GM23338 (cell line): ENCODE data around the gene FAM120A. TPM values are rescaled to one million over a fixed set of nuclear protein-coding genes. Genes with fewer than 3 reads are reported as not detected.

ENCODE experiments used
- ATAC-seq: fragments of 200-7000 bp; cut with Tn5 transposase; 3 replicates; pipeline ENCODE4 v1.9.1; 2020
- DNase-seq: peaks from one replicate; pipeline ENCODE4 v3.0.0-alpha.2; 2015; ENCODE audit warnings: low spot score
- H2AFZ ChIP-seq: fragments of 200-600 bp; sonication (generic); 2 replicates; pipeline ENCODE4 v1.8.0; 2016; ENCODE audit warnings: antibody characterized with exemption, mild to moderate bottlenecking, moderate library complexity
- H3F3A ChIP-seq: fragments of 200-600 bp; sonication (generic); replicated peaks from 2 replicates; pipeline ENCODE4 v1.8.0; 2017; ENCODE audit warnings: antibody characterized with exemption, mixed run types, low read depth
- H3K27ac ChIP-seq: fragments of 200-600 bp; sonication (generic); 2 replicates; pipeline ENCODE4 v1.6.1; 2016; ENCODE audit warnings: low read depth
- H3K27me3 ChIP-seq: fragments of 200-600 bp; sonication (generic); 2 replicates; pipeline ENCODE4 v1.8.0; 2016; ENCODE audit warnings: mild to moderate bottlenecking, mixed run types, moderate library complexity; ENCODE audit not compliant: insufficient read depth
- H3K36me3 ChIP-seq: fragments of 200-600 bp; sonication (generic); 2 replicates; pipeline ENCODE4 v1.8.0; 2016; ENCODE audit warnings: mild to moderate bottlenecking; ENCODE audit not compliant: insufficient read depth
- H3K4me1 ChIP-seq: fragments of 200-600 bp; sonication (generic); 2 replicates; pipeline ENCODE4 v1.8.0; 2016; ENCODE audit warnings: mild to moderate bottlenecking, moderate library complexity; ENCODE audit not compliant: insufficient read depth
- H3K4me2 ChIP-seq: fragments of 200-600 bp; sonication (generic); 2 replicates; pipeline ENCODE4 v1.7.1; 2017; ENCODE audit warnings: mixed run types
- H3K4me3 ChIP-seq: fragments of 200-600 bp; sonication (generic); 2 replicates; pipeline ENCODE4 v1.6.1; 2016; ENCODE audit warnings: mixed run types
- H3K79me2 ChIP-seq: fragments of 200-600 bp; sonication (generic); replicated peaks from 2 replicates; pipeline ENCODE4 v1.8.0; 2017; ENCODE audit warnings: mild to moderate bottlenecking; ENCODE audit not compliant: insufficient read depth
- H3K9me2 ChIP-seq: fragments of 200-600 bp; sonication (generic); 2 replicates; pipeline ENCODE4 v1.8.0; 2017; ENCODE audit not compliant: insufficient read depth
- H4K20me1 ChIP-seq: fragments of 200-600 bp; sonication (generic); replicated peaks from 2 replicates; pipeline ENCODE4 v1.8.0; 2017; ENCODE audit warnings: mild to moderate bottlenecking; ENCODE audit not compliant: insufficient read depth
- H3K27ac Mint-ChIP-seq: 2 replicates; pipeline ENCODE4 v1.8.0; 2020; ENCODE audit warnings: inconsistent platforms, mild to moderate bottlenecking, moderate library complexity, mixed read lengths
- H3K27me3 Mint-ChIP-seq: 3 replicates; pipeline ENCODE4 v1.8.0; 2022; ENCODE audit warnings: low read depth, mild to moderate bottlenecking, moderate library complexity, mixed read lengths, inconsistent platforms; ENCODE audit not compliant: insufficient read depth, poor library complexity
- H3K36me3 Mint-ChIP-seq: 3 replicates; pipeline ENCODE4 v1.8.0; 2021; ENCODE audit warnings: low read depth, mild to moderate bottlenecking, inconsistent platforms, moderate library complexity, mixed read lengths
- H3K4me1 Mint-ChIP-seq: 3 replicates; pipeline ENCODE4 v1.8.0; 2020; ENCODE audit warnings: mild to moderate bottlenecking, inconsistent platforms, mixed read lengths
- H3K4me3 Mint-ChIP-seq: 3 replicates; pipeline ENCODE4 v1.8.0; 2021; ENCODE audit warnings: moderate library complexity, mild to moderate bottlenecking, inconsistent platforms, mixed read lengths
- H3K9me3 Mint-ChIP-seq: 3 replicates; pipeline ENCODE4 v1.8.0; 2020; ENCODE audit warnings: moderate library complexity, mild to moderate bottlenecking, inconsistent platforms, mixed read lengths
- EZH2 ChIP-seq: fragments of 200-600 bp; sonication (generic); IDR thresholded peaks from one replicate; pipeline ENCODE4 v1.8.0; 2017; ENCODE audit warnings: antibody characterized with exemption, mild to moderate bottlenecking, low read depth; ENCODE audit not compliant: unreplicated experiment
- JUNB ChIP-seq: IDR thresholded peaks from one replicate; pipeline ENCODE4 v1.6.1; 2016; ENCODE audit warnings: antibody characterized with exemption; ENCODE audit not compliant: unreplicated experiment
- NANOG ChIP-seq: IDR thresholded peaks from 2 replicates; pipeline ENCODE4 v1.6.1; 2016; ENCODE audit warnings: antibody characterized with exemption, borderline replicate concordance
- ZNF331 ChIP-seq: fragments of 250-450 bp; sonication (Bioruptor Pico); IDR thresholded peaks from 2 replicates; pipeline ENCODE4 v1.5.0; 2020; ENCODE audit warnings: low read depth, mild to moderate bottlenecking, moderate library complexity
- polyA plus RNA-seq: library from polyadenylated mRNA; unstranded; fragments of >200 nt; fragmentation: Nextera tagmentation; extraction: Ambion mirVana; gene quantifications from 2 replicates; pipeline ENCODE4 v1.2.1, GENCODE V29; 2016
- total RNA-seq: library from RNA; depleted of rRNA; stranded (reverse); fragments of >200 nt; shearing (Covaris generic); gene quantifications from 2 replicates; pipeline ENCODE4 v1.2.3, GENCODE V29; 2014
- TF ChIP-seq, protein P1 (sequence below): IDR thresholded peaks from one replicate; pipeline ENCODE4 v1.6.1; 2018; ENCODE audit warnings: antibody characterized with exemption; ENCODE audit not compliant: unreplicated experiment

The FAM120A gene
- total and polyA plus RNA-seq, 2 experiments from 2014 or later: 28.2 to 52.5 TPM

DNA sequence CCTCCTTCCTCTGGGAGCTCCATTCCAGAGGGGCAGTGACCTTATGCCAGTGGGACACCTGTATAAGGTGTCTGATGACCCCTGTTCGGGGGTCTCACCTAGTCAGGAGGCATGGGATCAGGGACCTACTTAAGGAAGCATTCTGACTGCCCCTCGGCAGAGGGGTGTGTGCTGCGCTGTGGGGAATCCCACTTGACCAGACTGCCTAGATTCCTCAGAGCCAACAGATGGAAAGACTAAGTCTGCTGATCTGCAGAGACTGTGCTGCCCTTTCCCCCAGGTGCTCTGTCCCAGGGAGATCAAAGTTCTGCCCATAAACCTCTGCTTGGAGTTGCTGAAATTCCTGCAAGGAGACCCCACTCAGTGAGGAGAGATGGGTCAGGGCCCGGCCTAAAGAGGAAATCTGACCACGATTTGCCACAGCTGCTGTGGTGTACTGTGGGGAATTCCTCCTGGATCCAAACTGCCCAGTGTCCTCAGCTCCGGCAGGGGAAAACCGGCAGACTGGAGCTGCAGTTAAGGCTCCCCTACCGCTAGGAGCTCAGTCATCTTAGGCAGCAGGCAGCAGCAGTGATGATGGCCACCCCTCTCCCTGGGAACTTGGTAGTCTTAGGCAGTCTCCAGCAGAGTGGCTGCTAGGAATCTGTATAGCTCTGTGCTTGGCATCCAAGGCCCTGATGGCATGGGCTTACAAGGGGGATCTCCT, 34.8 kb upstream of the FAM120A start:
- DNase-seq (no peak), ATAC-seq (no peak; the same call in 2 of the 3 replicates)
- no peaks in the 10 kb centered on the region for H4K20me1 ChIP-seq
- no peaks in the 10 kb centered on the region for H3K9me2 ChIP-seq
- H3K79me2 ChIP-seq: no peaks in the 10 kb centered on the region
- H3K4me3 Mint-ChIP-seq: no peak overlapping the region
- TF ChIP-seq JUNB: no peak
- no peaks in the 10 kb centered on the region for H3K27me3 ChIP-seq
- H3F3A ChIP-seq: no peaks in the 10 kb centered on the region
- H3K4me1 ChIP-seq: no peaks in the 10 kb centered on the region
- H2AFZ ChIP-seq: no peak overlapping the region
- H3K27ac Mint-ChIP-seq: no peak overlapping the region
- peaks cover 4% of the 10 kb centered on the region for H3K27me3 Mint-ChIP-seq
- H3K27ac ChIP-seq: no peak overlapping the region
- H3K4me2 ChIP-seq: no peak overlapping the region
- H3K9me3 Mint-ChIP-seq: peaks cover 19% of the 10 kb centered on the region
- H3K36me3 ChIP-seq: no peaks in the 10 kb centered on the region
- peaks cover 8% of the 10 kb centered on the region for H3K36me3 Mint-ChIP-seq
- no peaks in the 10 kb centered on the region for H3K4me1 Mint-ChIP-seq
- no peak overlapping the region for H3K4me3 ChIP-seq

DNA sequence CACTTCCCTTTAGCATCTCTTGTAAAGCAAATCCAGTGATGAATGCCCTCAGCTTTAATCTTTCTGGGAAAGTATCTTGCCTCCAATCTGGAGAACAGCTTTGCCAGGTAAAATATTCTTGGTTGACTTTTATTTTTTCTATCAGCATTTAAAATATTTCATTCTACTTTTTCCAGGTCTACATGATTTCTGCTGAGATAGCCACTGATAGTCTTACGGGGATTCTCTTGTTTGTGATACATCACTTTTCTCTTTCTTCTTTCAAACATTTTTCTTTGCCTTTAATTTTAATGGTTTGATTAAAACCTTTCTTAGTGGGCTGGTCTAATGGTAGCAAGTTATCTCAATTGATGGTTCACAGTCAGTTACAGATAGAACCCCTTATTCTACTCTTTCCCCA, 33.9 kb upstream of the FAM120A start:
- Histone ChIP-seq H2AFZ (no peak overlapping the region), H3K4me3 (no peak overlapping the region), H3K9me2 (no peaks in the 10 kb centered on the region), H4K20me1 (no peaks in the 10 kb centered on the region), H3K4me2 (no peak overlapping the region), H3K27ac (no peak overlapping the region), H3K36me3 (no peaks in the 10 kb centered on the region), H3K4me1 (no peaks in the 10 kb centered on the region), H3F3A (no peaks in the 10 kb centered on the region), H3K27me3 (no peaks in the 10 kb centered on the region), H3K79me2 (no peaks in the 10 kb centered on the region)
- no peak for ATAC-seq
- Mint-ChIP-seq H3K27ac (no peak overlapping the region), H3K4me1 (no peaks in the 10 kb centered on the region), H3K27me3 (peaks cover 5% of the 10 kb centered on the region), H3K4me3 (no peak overlapping the region), H3K9me3 (peaks cover 19% of the 10 kb centered on the region), H3K36me3 (peaks cover 8% of the 10 kb centered on the region)
- no peak for DNase-seq
- TF ChIP-seq JUNB: no peak
- TF ChIP-seq EZH2: no peak
- TF ChIP-seq, protein P1, sequence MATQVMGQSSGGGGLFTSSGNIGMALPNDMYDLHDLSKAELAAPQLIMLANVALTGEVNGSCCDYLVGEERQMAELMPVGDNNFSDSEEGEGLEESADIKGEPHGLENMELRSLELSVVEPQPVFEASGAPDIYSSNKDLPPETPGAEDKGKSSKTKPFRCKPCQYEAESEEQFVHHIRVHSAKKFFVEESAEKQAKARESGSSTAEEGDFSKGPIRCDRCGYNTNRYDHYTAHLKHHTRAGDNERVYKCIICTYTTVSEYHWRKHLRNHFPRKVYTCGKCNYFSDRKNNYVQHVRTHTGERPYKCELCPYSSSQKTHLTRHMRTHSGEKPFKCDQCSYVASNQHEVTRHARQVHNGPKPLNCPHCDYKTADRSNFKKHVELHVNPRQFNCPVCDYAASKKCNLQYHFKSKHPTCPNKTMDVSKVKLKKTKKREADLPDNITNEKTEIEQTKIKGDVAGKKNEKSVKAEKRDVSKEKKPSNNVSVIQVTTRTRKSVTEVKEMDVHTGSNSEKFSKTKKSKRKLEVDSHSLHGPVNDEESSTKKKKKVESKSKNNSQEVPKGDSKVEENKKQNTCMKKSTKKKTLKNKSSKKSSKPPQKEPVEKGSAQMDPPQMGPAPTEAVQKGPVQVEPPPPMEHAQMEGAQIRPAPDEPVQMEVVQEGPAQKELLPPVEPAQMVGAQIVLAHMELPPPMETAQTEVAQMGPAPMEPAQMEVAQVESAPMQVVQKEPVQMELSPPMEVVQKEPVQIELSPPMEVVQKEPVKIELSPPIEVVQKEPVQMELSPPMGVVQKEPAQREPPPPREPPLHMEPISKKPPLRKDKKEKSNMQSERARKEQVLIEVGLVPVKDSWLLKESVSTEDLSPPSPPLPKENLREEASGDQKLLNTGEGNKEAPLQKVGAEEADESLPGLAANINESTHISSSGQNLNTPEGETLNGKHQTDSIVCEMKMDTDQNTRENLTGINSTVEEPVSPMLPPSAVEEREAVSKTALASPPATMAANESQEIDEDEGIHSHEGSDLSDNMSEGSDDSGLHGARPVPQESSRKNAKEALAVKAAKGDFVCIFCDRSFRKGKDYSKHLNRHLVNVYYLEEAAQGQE: no peak

DNA sequence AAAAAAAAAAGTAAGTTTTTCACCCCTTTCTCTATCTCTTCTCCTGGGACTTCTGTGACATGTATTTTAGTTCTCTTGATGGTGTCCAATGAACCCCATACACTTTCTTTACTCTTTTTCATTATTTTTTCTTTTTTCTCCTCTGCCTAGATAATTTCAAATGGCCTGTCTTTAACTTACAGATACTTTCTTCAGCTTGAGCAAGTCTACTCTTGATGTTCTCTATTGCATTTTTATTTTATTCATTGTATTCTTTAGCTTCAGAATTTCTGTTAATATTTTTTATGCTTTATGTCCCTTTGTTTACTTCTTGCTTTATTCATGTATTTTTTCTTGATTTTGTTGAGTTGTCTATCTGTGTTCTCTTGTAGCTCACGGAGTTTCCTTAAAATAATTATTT, 32.5 kb upstream of the FAM120A start:
- TF ChIP-seq NANOG: no peak
- no peak for TF ChIP-seq EZH2
- no peak for TF ChIP-seq ZNF331
- TF ChIP-seq JUNB: no peak
- Histone ChIP-seq H3K36me3 (no peaks in the 10 kb centered on the region), H3K27ac (no peak overlapping the region), H3K4me1 (no peaks in the 10 kb centered on the region), H3K9me2 (no peaks in the 10 kb centered on the region), H3K79me2 (no peaks in the 10 kb centered on the region), H3F3A (no peaks in the 10 kb centered on the region), H2AFZ (no peak overlapping the region), H3K27me3 (no peaks in the 10 kb centered on the region), H3K4me2 (no peak overlapping the region), H4K20me1 (no peaks in the 10 kb centered on the region), H3K4me3 (no peak overlapping the region)
- Mint-ChIP-seq H3K9me3 (peaks cover 16% of the 10 kb centered on the region), H3K4me3 (no peak overlapping the region), H3K36me3 (peaks cover 8% of the 10 kb centered on the region), H3K4me1 (no peaks in the 10 kb centered on the region; the same call in 2 of the 3 replicates), H3K27me3 (peaks cover 5% of the 10 kb centered on the region), H3K27ac (no peak overlapping the region)
- DNase-seq (no peak), ATAC-seq (no peak)
